ACC112 (cell line): Measurements from ENCODE around the gene PTGIR.

ENCODE experiments used
- H2AFZ ChIP-seq: fragments of 200-600 bp; sonication (generic); one replicate; pipeline ENCODE4 v1.6.0; 2017; ENCODE audit warnings: antibody characterized with exemption, low read length; ENCODE audit not compliant: unreplicated experiment
- H3K27ac ChIP-seq: fragments of 200-600 bp; sonication (generic); 2 replicates; pipeline ENCODE4 v1.5.1; 2014; ENCODE audit warnings: low read depth, mild to moderate bottlenecking, antibody characterized with exemption, low read length, moderate library complexity
- H3K27me3 ChIP-seq: fragments of 200-600 bp; sonication (generic); 2 replicates; pipeline ENCODE4 v1.6.1; 2014; ENCODE audit warnings: mild to moderate bottlenecking, antibody characterized with exemption, low read length, moderate library complexity, mixed read lengths; ENCODE audit not compliant: insufficient read depth
- H3K36me3 ChIP-seq: fragments of 200-600 bp; sonication (generic); 2 replicates; pipeline ENCODE4 v1.6.1; 2016; ENCODE audit warnings: mild to moderate bottlenecking, antibody characterized with exemption, low read length, moderate library complexity, mixed read lengths; ENCODE audit not compliant: insufficient read depth
- H3K4me1 ChIP-seq: fragments of 200-600 bp; sonication (generic); one replicate; pipeline ENCODE4 v1.6.1; 2016; ENCODE audit warnings: low read length, mixed read lengths; ENCODE audit not compliant: insufficient read depth, unreplicated experiment, control insufficient read depth
- H3K4me3 ChIP-seq: fragments of 200-600 bp; sonication (generic); 2 replicates; pipeline ENCODE4 v1.5.1; 2014; ENCODE audit warnings: mild to moderate bottlenecking, low read depth, low read length
- H3K79me2 ChIP-seq: fragments of 200-600 bp; sonication (generic); one replicate; pipeline ENCODE4 v1.6.0; 2016; ENCODE audit warnings: low read length; ENCODE audit not compliant: control insufficient read depth, unreplicated experiment, insufficient read depth

The PTGIR gene

DNA sequence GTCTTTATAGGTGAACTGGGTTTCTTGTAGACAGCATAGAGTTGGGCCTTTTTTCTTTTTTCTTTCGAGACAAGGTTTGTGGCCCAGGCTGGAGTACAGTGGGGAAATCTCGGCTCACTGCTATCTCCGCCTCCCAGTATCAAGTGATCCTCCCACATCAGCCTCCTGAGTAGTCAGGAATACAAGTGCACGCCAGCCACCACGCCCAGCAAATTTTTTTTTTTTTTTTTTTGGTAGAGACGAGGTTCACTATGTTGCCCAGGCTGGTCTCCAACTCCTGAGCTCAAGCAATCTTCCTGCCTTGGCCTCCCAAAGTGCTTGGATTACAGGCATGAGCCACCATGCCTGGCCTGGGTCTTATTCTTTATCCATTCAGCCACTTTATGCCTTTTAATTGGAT is 28.9 kb downstream of the PTGIR start:
- Histone ChIP-seq H3K36me3 (no peaks in the 10 kb centered on the region), H3K27me3 (no peaks in the 10 kb centered on the region), H3K4me3 (no peak overlapping the region), H3K79me2 (no peaks in the 10 kb centered on the region), H3K27ac (no peak overlapping the region), H3K4me1 (no peaks in the 10 kb centered on the region), H2AFZ (no peak overlapping the region)

DNA sequence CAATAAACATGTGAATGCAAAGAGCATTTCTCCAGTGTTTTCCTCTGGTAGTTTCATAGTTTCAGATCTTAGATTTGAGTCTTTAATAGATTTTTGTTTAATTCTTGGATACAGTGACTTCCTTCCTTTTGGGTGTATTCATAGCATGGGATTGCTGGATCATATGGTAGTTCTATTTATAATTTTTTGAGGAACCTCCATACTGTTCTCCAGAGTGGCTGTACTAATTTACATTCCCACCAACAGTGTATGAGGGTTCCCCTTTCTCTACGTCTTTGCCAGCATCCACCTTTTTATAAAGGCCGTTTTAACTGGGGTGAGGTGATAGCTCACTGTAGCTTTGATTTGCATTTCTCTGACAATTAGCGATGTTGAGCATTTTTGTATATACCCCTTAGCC is 33.0 kb downstream of the PTGIR start:
- Histone ChIP-seq H3K27ac (no peak overlapping the region), H3K36me3 (no peaks in the 10 kb centered on the region), H2AFZ (no peak overlapping the region), H3K27me3 (no peaks in the 10 kb centered on the region), H3K4me3 (no peak overlapping the region), H3K4me1 (no peaks in the 10 kb centered on the region), H3K79me2 (no peaks in the 10 kb centered on the region)

DNA sequence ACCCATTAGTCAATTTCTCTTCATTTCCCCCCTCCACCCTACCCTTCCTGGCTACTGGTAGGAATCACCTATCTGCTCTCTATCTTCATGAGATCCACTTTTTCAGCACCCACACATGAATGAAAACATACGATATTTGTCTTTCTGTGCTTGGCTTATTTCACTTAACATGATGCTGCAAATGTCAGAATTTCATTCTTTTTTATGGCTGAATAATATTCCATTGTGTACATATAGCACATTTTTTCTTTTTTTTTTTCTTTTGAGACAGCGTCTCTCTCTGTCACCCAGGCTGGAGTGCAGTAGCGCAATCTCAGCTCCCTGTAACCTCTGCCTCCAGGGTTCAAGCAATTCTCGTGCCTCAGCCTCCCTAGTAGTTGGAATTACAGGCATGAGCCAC is 33.6 kb downstream of the PTGIR start:
- no peak overlapping the region for H3K27ac ChIP-seq
- H3K4me1 ChIP-seq: no peaks in the 10 kb centered on the region
- no peaks in the 10 kb centered on the region for H3K36me3 ChIP-seq
- H3K27me3 ChIP-seq: no peaks in the 10 kb centered on the region
- no peak overlapping the region for H3K4me3 ChIP-seq
- H2AFZ ChIP-seq: no peak overlapping the region
- no peaks in the 10 kb centered on the region for H3K79me2 ChIP-seq

DNA sequence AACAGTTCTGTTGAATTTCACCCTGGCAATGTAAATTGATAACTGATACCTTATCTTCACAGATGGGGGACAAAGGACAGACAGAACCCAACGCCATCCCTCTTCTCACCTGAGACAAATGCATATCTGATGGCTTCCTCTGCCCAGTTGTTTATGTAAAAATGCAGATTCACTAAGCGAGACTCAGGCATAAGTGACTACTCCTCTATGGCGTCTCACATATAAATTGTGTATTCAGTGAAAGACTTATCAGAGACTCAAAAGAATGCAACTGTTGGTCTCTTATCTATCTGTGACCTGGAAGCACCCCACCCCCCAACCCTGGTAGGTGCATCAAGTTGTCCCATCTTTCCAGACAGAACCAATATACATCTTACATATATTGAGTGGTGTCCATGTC is 37.0 kb downstream of the PTGIR start:
- Histone ChIP-seq H2AFZ (no peak overlapping the region), H3K79me2 (no peaks in the 10 kb centered on the region), H3K4me3 (no peak overlapping the region), H3K27me3 (no peaks in the 10 kb centered on the region), H3K36me3 (no peaks in the 10 kb centered on the region), H3K27ac (no peak overlapping the region), H3K4me1 (no peaks in the 10 kb centered on the region)

DNA sequence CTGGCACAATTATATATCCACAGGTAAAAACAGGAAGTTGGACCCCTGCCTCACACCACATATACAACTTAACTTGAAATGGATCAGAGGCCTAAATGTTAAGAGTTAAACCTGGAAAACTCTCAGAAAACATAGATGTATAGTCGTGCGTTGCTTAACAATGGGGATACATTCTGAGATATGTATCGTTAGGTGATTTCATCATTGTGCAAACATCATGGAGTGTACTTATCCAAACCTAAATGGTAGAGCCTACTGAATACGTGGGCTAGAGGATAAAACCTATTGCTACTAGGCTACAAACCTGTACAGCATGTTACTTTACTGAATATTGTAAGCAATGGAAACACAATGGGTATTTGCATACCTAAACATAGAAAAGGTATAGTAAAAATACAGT is 38.6 kb downstream of the PTGIR start:
- Histone ChIP-seq H3K79me2 (no peaks in the 10 kb centered on the region), H3K36me3 (no peaks in the 10 kb centered on the region), H3K4me3 (no peak overlapping the region)

DNA sequence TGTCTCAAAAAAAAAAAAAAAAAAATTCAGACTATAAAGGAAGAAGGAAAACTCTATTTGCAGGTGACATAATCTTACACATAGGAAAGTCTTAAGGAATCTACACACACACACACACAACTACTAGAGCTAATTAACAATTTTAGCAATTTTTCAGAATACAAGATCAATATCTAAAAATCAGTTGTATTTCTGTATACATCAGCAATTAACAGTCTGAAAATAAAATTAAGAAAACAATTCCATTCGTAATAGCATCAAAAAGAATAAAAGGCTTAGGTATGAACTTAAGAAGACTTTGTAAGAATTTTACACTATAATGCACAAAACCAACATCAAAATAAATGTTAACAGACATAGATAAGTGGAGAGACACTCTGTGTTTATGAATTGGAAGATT is 39.4 kb downstream of the PTGIR start:
- H3K4me1 ChIP-seq: no peaks in the 10 kb centered on the region
- no peaks in the 10 kb centered on the region for H3K36me3 ChIP-seq
- H3K79me2 ChIP-seq: no peaks in the 10 kb centered on the region
- H2AFZ ChIP-seq: no peak overlapping the region
- no peaks in the 10 kb centered on the region for H3K27me3 ChIP-seq
- H3K27ac ChIP-seq: no peak overlapping the region
- H3K4me3 ChIP-seq: no peak overlapping the region

More for the DNA sequence above, 38.6 kb downstream of the PTGIR start:
- Histone ChIP-seq H3K4me1 (no peaks in the 10 kb centered on the region), H3K27me3 (no peaks in the 10 kb centered on the region), H2AFZ (no peak overlapping the region), H3K27ac (no peak overlapping the region)

DNA sequence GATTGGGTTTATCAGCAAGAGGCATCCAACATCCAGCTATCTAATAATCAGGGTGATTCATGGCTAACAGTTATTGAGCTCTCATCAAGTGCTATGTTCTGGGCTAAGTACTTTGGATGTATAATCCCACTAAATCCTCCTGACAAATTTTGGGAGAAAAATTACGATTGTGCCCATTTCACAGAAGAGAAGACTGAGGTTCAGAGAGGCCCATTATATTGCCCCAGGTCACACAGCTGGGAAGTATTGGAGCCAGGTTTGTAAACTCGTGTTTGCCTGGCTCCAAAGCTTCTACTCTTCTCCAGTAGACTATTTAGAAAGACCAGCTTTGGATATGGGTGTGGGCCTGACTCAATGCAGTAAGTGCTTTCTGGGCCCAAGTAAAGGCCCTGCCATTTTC is 44.6 kb downstream of the PTGIR start:
- Histone ChIP-seq H2AFZ (no peak overlapping the region), H3K79me2 (no peaks in the 10 kb centered on the region), H3K36me3 (no peaks in the 10 kb centered on the region), H3K27ac (no peak overlapping the region), H3K4me3 (no peak overlapping the region), H3K4me1 (no peaks in the 10 kb centered on the region), H3K27me3 (no peaks in the 10 kb centered on the region)

DNA sequence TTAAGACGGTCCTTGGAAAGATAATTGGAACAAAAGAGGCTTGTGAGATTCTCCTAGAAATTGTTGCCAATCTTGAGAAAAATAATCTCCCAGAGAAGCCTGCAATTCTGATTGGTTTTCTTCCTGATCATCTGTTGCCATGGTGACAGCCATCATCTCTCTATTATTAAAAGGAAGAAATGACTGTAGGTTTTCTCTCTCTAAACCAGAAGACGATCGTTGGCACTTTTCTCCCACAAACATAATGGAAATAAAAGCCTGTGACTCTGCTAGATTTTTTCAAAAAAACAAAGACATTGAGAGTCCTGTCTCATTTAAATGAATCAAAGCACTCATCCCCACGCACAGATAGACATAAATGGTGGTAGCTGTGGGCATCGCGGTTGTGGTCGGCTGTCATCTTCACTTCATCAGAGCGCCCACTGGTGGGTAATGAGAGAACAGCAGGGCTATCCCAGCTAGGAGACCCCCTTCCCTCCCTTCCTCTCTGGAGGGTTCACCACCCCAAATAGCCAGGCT is 45.5 kb downstream of the PTGIR start:
- Histone ChIP-seq H2AFZ (no peak overlapping the region), H3K27me3 (no peaks in the 10 kb centered on the region), H3K27ac (no peak overlapping the region), H3K4me1 (no peaks in the 10 kb centered on the region), H3K4me3 (no peak overlapping the region), H3K79me2 (no peaks in the 10 kb centered on the region), H3K36me3 (no peaks in the 10 kb centered on the region)

DNA sequence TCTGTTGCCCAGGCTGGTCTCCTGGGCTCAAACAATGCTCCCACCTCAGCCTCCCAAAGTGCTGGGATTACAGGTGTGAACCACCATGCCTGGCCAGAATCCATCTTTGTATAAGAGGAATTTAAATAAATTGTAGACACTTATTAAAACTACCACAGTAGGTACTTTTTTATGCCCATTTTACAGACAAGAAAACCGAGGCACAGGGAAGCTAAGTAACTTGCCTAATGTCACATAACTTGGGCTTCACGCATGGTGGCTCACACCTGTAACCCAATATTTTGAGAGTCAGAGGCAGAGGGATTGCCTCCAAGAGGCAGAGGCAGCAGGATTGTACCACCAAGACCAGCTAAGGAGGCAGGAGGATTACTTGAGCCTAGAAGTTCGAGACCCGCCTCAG is 46.4 kb downstream of the PTGIR start:
- Histone ChIP-seq H3K4me1 (no peaks in the 10 kb centered on the region), H3K79me2 (no peaks in the 10 kb centered on the region), H2AFZ (no peak overlapping the region), H3K4me3 (no peak overlapping the region), H3K36me3 (no peaks in the 10 kb centered on the region), H3K27ac (no peak overlapping the region), H3K27me3 (no peaks in the 10 kb centered on the region)

DNA sequence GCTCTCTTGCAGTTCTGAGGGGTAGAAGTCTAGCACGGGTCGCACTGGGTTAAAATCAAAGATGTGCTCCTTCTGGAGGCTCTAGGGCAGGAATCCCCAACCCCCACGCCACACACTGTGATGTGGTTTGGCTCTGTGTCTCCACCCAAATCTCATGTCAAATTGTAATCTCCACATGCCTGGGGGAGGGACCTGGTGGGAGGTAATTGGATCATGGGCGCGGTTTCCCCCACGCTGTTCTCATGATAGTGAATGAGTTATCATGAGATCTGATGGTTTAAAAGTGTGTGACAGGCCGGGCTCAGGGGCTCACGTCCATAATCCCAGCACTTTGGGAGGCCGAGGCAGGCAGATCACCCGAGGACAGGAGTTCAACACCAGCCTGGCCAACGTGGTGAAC is 50.4 kb downstream of the PTGIR start:
- no peak overlapping the region for H3K4me3 ChIP-seq
- H2AFZ ChIP-seq: no peak overlapping the region
- no peaks in the 10 kb centered on the region for H3K36me3 ChIP-seq

DNA sequence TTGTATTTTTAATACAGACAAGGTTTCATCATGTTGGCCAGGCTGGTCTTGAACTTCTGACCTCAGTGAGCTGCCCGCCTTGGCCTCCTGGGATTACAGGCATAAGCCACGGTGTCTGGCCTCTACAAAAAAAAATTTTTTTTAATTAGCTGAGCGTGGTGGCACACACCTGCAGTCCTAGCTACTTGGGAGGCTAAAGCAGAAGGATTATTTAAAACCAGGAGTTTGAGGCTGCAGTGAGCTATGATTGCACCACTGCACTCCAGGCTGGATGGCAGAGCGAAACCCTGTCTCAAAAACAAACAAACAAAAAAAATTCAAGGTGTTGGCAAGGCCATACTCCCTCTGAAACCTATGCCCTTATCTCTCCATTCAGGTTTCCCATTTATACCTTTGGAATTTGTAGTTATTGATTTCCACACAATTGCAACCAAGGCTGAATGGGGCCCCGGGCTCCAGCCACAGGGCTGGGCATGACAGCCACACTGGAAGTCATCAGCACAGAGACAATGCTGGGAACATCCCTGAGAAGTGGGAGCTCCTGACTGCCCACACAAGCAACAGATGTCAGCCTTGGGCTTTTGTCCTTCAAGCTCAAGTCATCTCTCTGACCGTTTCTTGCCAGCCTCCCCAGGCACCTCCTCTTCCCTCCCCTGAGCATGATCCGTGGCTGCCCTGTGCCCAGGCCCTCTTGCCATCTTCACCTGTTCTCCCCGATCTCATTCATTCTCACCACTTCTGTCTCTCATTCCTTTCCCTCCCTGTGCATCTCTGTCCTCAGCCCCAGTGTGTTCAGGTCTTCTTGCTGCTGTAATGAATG is 51.0 kb downstream of the PTGIR start:
- H3K27me3 ChIP-seq: no peaks in the 10 kb centered on the region
- no peaks in the 10 kb centered on the region for H3K4me1 ChIP-seq
- H3K36me3 ChIP-seq: no peaks in the 10 kb centered on the region
- H3K27ac ChIP-seq: no peak overlapping the region
- no peak overlapping the region for H3K4me3 ChIP-seq
- no peak overlapping the region for H2AFZ ChIP-seq
- no peaks in the 10 kb centered on the region for H3K79me2 ChIP-seq

More for the DNA sequence above, 50.4 kb downstream of the PTGIR start:
- Histone ChIP-seq H3K27me3 (no peaks in the 10 kb centered on the region), H3K27ac (no peak overlapping the region), H3K4me1 (no peaks in the 10 kb centered on the region), H3K79me2 (no peaks in the 10 kb centered on the region)
